Measurements from ENCODE around the gene DMAP1. TPM values are rescaled to one million over a fixed set of nuclear protein-coding genes. Genes with fewer than 3 reads are reported as not detected.

The DMAP1 gene
- 21.0 and 31.6 TPM in 2 replicates for total RNA-seq

GRCh38 chr1:44213222-44214112 lies at the start of gene DMAP1:
Gene DMAP1 (plus strand): TSS chr1:44213471. CDS start chr1:44213754, 283 bp downstream.

Other genes starting within 250 kb of the DMAP1 start
- 15.0 and 32.5 TPM in 2 replicates for gene DPH2, start 243.5 kb upstream of the DMAP1 start, total RNA-seq
- 175 and 230 TPM in 2 replicates for gene ATP6V0B, start 238.5 kb upstream of the DMAP1 start, total RNA-seq
- gene B4GALT2, start 234.3 kb upstream of the DMAP1 start, total RNA-seq, result 135 and 155 TPM in 2 replicates
- 7.1 and 9.1 TPM in 2 replicates for gene CCDC24, start 221.9 kb upstream of the DMAP1 start, total RNA-seq
- 9.1 and 12.0 TPM in 2 replicates for gene SLC6A9, start 182.0 kb upstream of the DMAP1 start, total RNA-seq
- not detected in 2 replicates for gene KLF17, start 94.7 kb upstream of the DMAP1 start, total RNA-seq
- gene KLF18, start 71.8 kb upstream of the DMAP1 start, total RNA-seq, result not detected in 2 replicates
- gene ERI3, start 141.8 kb downstream of the DMAP1 start, total RNA-seq, result 76.6 and 80.5 TPM in 2 replicates
- gene RNF220, start 191.8 kb downstream of the DMAP1 start, total RNA-seq, result 120 and 134 TPM in 2 replicates

Measured in hair follicular keratinocyte (primary cell).